ENCODE measurements around the gene MPHOSPH9. TPM values are rescaled to one million over a fixed set of nuclear protein-coding genes. Genes with fewer than 3 reads are reported as not detected.

Gene MPHOSPH9
- total and polyA plus RNA-seq, 2 donors: 25.5 to 106 TPM

DNA sequence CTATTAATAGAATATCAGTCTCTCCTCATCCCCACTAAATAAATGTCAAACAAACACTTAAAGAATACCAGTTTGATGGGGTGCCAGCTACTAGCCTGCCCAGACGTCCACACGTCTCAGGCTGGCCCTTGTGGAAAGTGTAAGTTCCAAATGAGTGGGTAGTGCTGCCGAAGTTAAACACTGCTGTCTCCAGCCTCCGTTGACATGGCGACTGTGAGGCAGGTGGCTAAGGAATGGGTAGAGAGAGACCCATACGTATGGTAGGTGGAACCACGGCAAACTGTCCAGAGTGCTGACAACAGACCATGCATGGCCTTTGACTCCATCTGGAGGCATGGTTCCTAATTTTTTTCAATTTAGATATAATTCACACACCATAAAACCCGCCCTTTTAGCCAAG is 119.9 kb downstream of the MPHOSPH9 start:
- Histone ChIP-seq H3K9me3 (ENCODE audit: control insufficient read depth in 2 of 2, insufficient read depth in 1 of 2, low read length in 1 of 2) (peaks cover 0 to 3% of the 10 kb centered on the region in 2 donors), H3K36me3 (ENCODE audit: control insufficient read depth in 2 of 2, insufficient read depth in 2 of 2, low read length in 1 of 2) (peaks cover 64 to 81% of the 10 kb centered on the region in 2 donors), H3K27ac (ENCODE audit: low read depth in 1 of 2, low read length in 1 of 2) (peak overlapping the region in 1 of 2 donors; percentile 67), H3K27me3 (ENCODE audit: control insufficient read depth in 2 of 2, insufficient read depth in 1 of 2, low read length in 1 of 2) (no peaks in the 10 kb centered on the region), H3K4me3 (ENCODE audit: low read length in 2 of 2) (no peak overlapping the region), H3K4me1 (ENCODE audit: control insufficient read depth in 2 of 2, insufficient read depth in 2 of 2, low read length in 2 of 2) (peaks cover 77 to 97% of the 10 kb centered on the region in 2 donors)
- DNase-seq (ENCODE audit: low read depth in 6 of 9, low spot score in 9 of 9): no peak
- 89% methylated on average over 8 of the region's 8 CpGs for WGBS

- no peak for DNase-seq (ENCODE audit: low read depth in 6 of 9, low spot score in 9 of 9)
- Histone ChIP-seq H3K4me1 (ENCODE audit: control insufficient read depth in 2 of 2, insufficient read depth in 2 of 2, low read length in 2 of 2) (peaks cover 77 to 97% of the 10 kb centered on the region in 2 donors), H3K36me3 (ENCODE audit: control insufficient read depth in 2 of 2, insufficient read depth in 2 of 2, low read length in 1 of 2) (peaks cover 65 to 81% of the 10 kb centered on the region in 2 donors), H3K4me3 (ENCODE audit: low read length in 2 of 2) (no peak overlapping the region), H3K9me3 (ENCODE audit: control insufficient read depth in 2 of 2, insufficient read depth in 1 of 2, low read length in 1 of 2) (peaks cover 0 to 3% of the 10 kb centered on the region in 2 donors), H3K27me3 (ENCODE audit: control insufficient read depth in 2 of 2, insufficient read depth in 1 of 2, low read length in 1 of 2) (no peaks in the 10 kb centered on the region), H3K27ac (ENCODE audit: low read depth in 1 of 2, low read length in 1 of 2) (peak overlapping the region; percentile 42 to 67)
- WGBS: 93% methylated on average over 19 of the region's 19 CpGs
Observed at GRCh38 chr12:123111498-123112165, 121.3 kb downstream of the MPHOSPH9 start.

DNA sequence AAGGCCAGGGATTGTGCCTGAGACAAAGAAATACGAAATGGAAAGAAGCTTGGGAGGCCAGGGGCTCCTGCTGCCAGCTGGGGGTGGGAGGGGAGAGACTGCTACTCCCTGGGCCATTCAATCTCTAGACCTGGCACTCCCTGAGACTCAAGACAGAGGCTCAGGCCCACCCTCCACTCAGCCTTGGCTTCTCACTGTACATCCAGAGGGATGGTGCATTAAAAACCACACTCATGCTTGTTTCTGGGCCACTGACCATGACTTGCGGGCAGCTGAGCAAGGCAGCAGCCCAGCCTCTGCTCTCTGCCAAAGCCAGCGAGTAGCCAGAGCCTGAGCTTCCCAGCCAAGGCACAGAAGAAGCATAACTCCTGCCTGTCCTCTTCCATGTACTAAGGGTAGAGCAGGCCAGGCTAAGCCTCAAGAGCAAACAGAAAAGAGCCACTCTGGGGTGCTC is 123.6 kb downstream of the MPHOSPH9 start:
- Histone ChIP-seq H3K27me3 (ENCODE audit: control insufficient read depth in 2 of 2, insufficient read depth in 1 of 2, low read length in 1 of 2) (no peaks in the 10 kb centered on the region), H3K4me1 (ENCODE audit: control insufficient read depth in 2 of 2, insufficient read depth in 2 of 2, low read length in 2 of 2) (peaks cover 67 to 95% of the 10 kb centered on the region in 2 donors), H3K9me3 (ENCODE audit: control insufficient read depth in 2 of 2, insufficient read depth in 1 of 2, low read length in 1 of 2) (peaks cover 0 to 6% of the 10 kb centered on the region in 2 donors), H3K36me3 (ENCODE audit: control insufficient read depth in 2 of 2, insufficient read depth in 2 of 2, low read length in 1 of 2) (peaks cover 78 to 87% of the 10 kb centered on the region in 2 donors), H3K4me3 (ENCODE audit: low read length in 2 of 2) (no peak overlapping the region), H3K27ac (ENCODE audit: low read depth in 1 of 2, low read length in 1 of 2) (peak overlapping the region; percentile 31 to 89)
- DNase-seq (ENCODE audit: low read depth in 6 of 9, low spot score in 9 of 9): no peak
- 91% methylated on average over 3 of the region's 3 CpGs for WGBS

DNA sequence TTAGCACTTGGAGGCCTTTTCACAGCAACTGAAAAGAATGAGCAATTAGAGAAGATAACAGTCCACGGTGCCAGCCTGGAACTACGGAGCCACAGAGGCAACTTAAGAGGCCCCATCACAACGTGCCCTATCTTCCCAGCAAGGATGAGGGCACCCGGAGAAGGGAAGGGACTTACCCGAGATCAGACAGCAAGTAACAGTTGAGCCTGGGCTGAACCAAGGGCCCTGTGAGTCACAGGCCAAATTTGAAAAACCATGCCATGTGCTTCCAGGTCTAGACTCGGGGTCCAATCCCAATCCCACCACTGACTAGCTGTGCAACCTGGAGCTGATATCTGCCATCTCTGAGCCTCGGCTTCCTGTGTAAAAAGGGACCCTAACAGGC is 124.3 kb downstream of the MPHOSPH9 start:
- Histone ChIP-seq H3K4me3 (ENCODE audit: low read length in 2 of 2) (no peak overlapping the region), H3K27ac (ENCODE audit: low read depth in 1 of 2, low read length in 1 of 2) (peak overlapping the region in 1 of 2 donors; percentile 89), H3K36me3 (ENCODE audit: control insufficient read depth in 2 of 2, insufficient read depth in 2 of 2, low read length in 1 of 2) (peaks cover 78 to 90% of the 10 kb centered on the region in 2 donors), H3K9me3 (ENCODE audit: control insufficient read depth in 2 of 2, insufficient read depth in 1 of 2, low read length in 1 of 2) (peaks cover 0 to 6% of the 10 kb centered on the region in 2 donors), H3K4me1 (ENCODE audit: control insufficient read depth in 2 of 2, insufficient read depth in 2 of 2, low read length in 2 of 2) (peaks cover 63 to 97% of the 10 kb centered on the region in 2 donors), H3K27me3 (ENCODE audit: control insufficient read depth in 2 of 2, insufficient read depth in 1 of 2, low read length in 1 of 2) (no peaks in the 10 kb centered on the region)
- no peak for DNase-seq (ENCODE audit: low read depth in 6 of 9, low spot score in 9 of 9)
- WGBS: 98% methylated on average over 7 of the region's 7 CpGs

DNA sequence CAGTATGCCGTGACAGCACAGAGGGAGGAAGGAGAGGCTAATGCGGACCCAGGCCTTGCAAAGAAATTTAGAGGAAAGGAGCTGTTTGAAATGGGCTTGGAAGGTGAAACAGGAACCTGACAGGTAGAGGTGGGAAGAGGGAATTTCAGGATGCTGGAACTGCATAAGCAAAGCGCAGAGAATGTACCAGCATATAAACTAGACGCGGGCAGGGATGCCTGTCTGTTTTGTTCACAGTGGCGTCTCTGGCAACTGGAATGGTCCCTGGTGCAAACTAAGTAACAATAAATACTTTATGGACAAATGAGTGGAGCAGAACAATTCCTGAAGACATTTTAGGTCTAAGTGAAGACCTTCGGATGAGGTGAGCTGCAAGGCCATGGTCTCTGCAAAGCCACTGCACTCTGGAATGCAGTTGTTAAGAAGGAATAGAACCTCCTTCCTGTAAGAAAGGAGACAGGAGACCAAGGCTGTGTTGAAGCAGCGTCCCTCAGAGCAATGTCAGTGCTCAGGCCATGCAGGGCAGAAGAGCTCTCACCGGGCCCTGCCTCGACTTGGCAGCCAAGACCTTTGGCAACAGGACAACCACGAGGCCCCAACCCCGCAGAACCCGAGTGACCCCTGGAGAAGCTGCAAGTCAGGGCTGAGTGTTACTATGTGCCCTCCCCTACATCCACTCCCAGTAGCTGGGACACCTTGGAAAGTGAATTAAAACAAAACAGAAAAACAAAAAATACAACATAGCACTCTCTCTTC is 124.8 kb downstream of the MPHOSPH9 start:
- H3K27me3 ChIP-seq (ENCODE audit: control insufficient read depth in 2 of 2, insufficient read depth in 1 of 2, low read length in 1 of 2): no peaks in the 10 kb centered on the region
- no peak overlapping the region for H3K4me3 ChIP-seq (ENCODE audit: low read length in 2 of 2)
- peaks cover 62 to 97% of the 10 kb centered on the region in 2 donors for H3K4me1 ChIP-seq (ENCODE audit: control insufficient read depth in 2 of 2, insufficient read depth in 2 of 2, low read length in 2 of 2)
- peaks cover 0 to 6% of the 10 kb centered on the region in 2 donors for H3K9me3 ChIP-seq (ENCODE audit: control insufficient read depth in 2 of 2, insufficient read depth in 1 of 2, low read length in 1 of 2)
- DNase-seq (ENCODE audit: low read depth in 6 of 9, low spot score in 9 of 9): no peak
- H3K36me3 ChIP-seq (ENCODE audit: control insufficient read depth in 2 of 2, insufficient read depth in 2 of 2, low read length in 1 of 2): peaks cover 79 to 93% of the 10 kb centered on the region in 2 donors
- H3K27ac ChIP-seq (ENCODE audit: low read depth in 1 of 2, low read length in 1 of 2): peak overlapping the region; percentile 89 to 92
- 98% methylated on average over 13 of the region's 13 CpGs for WGBS

GRCh38 chr12:123106640-123107359 is 126.1 kb downstream of the MPHOSPH9 start:
- H3K36me3 ChIP-seq (ENCODE audit: control insufficient read depth in 2 of 2, insufficient read depth in 2 of 2, low read length in 1 of 2): peaks cover 83 to 96% of the 10 kb centered on the region in 2 donors
- H3K4me1 ChIP-seq (ENCODE audit: control insufficient read depth in 2 of 2, insufficient read depth in 2 of 2, low read length in 2 of 2): peaks cover 65 to 97% of the 10 kb centered on the region in 2 donors
- DNase-seq (ENCODE audit: low read depth in 6 of 9, low spot score in 9 of 9): peak in 4 of 9 donors; percentile 58 to 83 (median 69)
- no peaks in the 10 kb centered on the region for H3K27me3 ChIP-seq (ENCODE audit: control insufficient read depth in 2 of 2, insufficient read depth in 1 of 2, low read length in 1 of 2)
- peak overlapping the region; percentile 89 to 92 for H3K27ac ChIP-seq (ENCODE audit: low read depth in 1 of 2, low read length in 1 of 2)
- H3K4me3 ChIP-seq (ENCODE audit: low read length in 2 of 2): no peak overlapping the region
- 58% methylated on average over 9 of the region's 9 CpGs for WGBS
- H3K9me3 ChIP-seq (ENCODE audit: control insufficient read depth in 2 of 2, insufficient read depth in 1 of 2, low read length in 1 of 2): peaks cover 0 to 4% of the 10 kb centered on the region in 2 donors

DNA sequence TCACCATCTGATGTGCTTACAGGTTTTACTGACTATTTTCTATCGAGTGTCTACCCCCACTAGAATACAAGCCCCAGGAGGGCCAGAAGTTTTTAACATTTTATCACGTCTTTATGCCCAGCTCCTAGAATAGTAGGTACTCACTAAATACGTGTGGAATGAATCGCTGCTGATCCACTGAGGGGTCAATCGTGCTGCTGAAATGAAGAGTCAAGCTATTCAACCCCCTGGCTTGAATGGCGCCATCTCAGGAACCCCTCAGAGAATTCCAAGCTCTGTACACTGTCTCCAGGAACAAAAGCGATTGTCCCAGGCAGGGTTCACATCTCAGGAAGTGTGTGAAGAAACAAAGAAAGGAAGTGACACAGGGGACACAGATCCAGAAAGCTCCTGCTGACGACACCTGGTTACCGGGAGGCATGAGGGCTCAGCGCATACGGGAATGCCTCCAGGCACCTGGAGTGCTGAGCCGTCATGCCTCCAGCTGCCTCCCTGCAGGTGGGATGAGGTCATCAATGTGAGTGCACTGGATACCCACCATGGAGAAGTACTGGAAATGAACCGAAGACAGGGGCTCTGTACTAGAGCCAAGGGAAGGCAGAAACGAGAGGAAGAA is 127.6 kb downstream of the MPHOSPH9 start:
- peaks cover 65 to 97% of the 10 kb centered on the region in 2 donors for H3K4me1 ChIP-seq (ENCODE audit: control insufficient read depth in 2 of 2, insufficient read depth in 2 of 2, low read length in 2 of 2)
- H3K9me3 ChIP-seq (ENCODE audit: control insufficient read depth in 2 of 2, insufficient read depth in 1 of 2, low read length in 1 of 2): peaks cover 0 to 4% of the 10 kb centered on the region in 2 donors
- no peaks in the 10 kb centered on the region for H3K27me3 ChIP-seq (ENCODE audit: control insufficient read depth in 2 of 2, insufficient read depth in 1 of 2, low read length in 1 of 2)
- WGBS: 95% methylated on average over 14 of the region's 14 CpGs
- DNase-seq (ENCODE audit: low read depth in 6 of 9, low spot score in 9 of 9): no peak
- H3K36me3 ChIP-seq (ENCODE audit: control insufficient read depth in 2 of 2, insufficient read depth in 2 of 2, low read length in 1 of 2): peaks cover 80 to 97% of the 10 kb centered on the region in 2 donors
- no peak overlapping the region for H3K4me3 ChIP-seq (ENCODE audit: low read length in 2 of 2)
- H3K27ac ChIP-seq (ENCODE audit: low read depth in 1 of 2, low read length in 1 of 2): peak overlapping the region in 1 of 2 donors; percentile 89

- peaks cover 68 to 97% of the 10 kb centered on the region in 2 donors for H3K4me1 ChIP-seq (ENCODE audit: control insufficient read depth in 2 of 2, insufficient read depth in 2 of 2, low read length in 2 of 2)
- H3K27ac ChIP-seq (ENCODE audit: low read depth in 1 of 2, low read length in 1 of 2): peak overlapping the region in 1 of 2 donors; percentile 89
Observed at GRCh38 chr12:123104809-123105208, 128.1 kb downstream of the MPHOSPH9 start.

More at GRCh38 chr12:123104809-123105208, 128.1 kb downstream of the MPHOSPH9 start:
- no peaks in the 10 kb centered on the region for H3K27me3 ChIP-seq (ENCODE audit: control insufficient read depth in 2 of 2, insufficient read depth in 1 of 2, low read length in 1 of 2)
- peaks cover 0 to 4% of the 10 kb centered on the region in 2 donors for H3K9me3 ChIP-seq (ENCODE audit: control insufficient read depth in 2 of 2, insufficient read depth in 1 of 2, low read length in 1 of 2)
- no peak for DNase-seq (ENCODE audit: low read depth in 6 of 9, low spot score in 9 of 9)
- H3K4me3 ChIP-seq (ENCODE audit: low read length in 2 of 2): no peak overlapping the region
- 99% methylated on average over 4 of the region's 4 CpGs for WGBS
- H3K36me3 ChIP-seq (ENCODE audit: control insufficient read depth in 2 of 2, insufficient read depth in 2 of 2, low read length in 1 of 2): peaks cover 75 to 96% of the 10 kb centered on the region in 2 donors

Data from thymus (tissue), 11 donors.